ENCODE data around the gene LEFTY1. TPM values are rescaled to one million over a fixed set of nuclear protein-coding genes. Genes with fewer than 3 reads are reported as not detected.

The LEFTY1 gene
- total and polyA plus RNA-seq, 2 of the 13 experiments (the other 11 are each of a cell fraction or from before 2014, with no cell fraction given), result 0.29 to 0.79 TPM

- no peaks in the 10 kb centered on the region for H3K9me3 ChIP-seq (ENCODE audit: low read length)
- H3K36me3 ChIP-seq (replicated peaks in 1 of 2; ENCODE audit: control insufficient read depth in 1 of 2, insufficient read depth in 2 of 2, low read length in 2 of 2), result no peaks in the 10 kb centered on the region
- FAIRE-seq, result no peak
- intact Hi-C loops (cut with micrococcal nuclease; ENCODE audit: unreplicated experiment), result no loop called here
- peaks cover 4 to 12% of the 10 kb centered on the region in 2 experiments; a peak in 4 of 5 replicates for H3K27me3 ChIP-seq (ENCODE audit: control insufficient read depth in 1 of 2, insufficient read depth in 2 of 2, low read length in 2 of 2)
- no peaks in the 10 kb centered on the region for H3K79me2 ChIP-seq (ENCODE audit: insufficient read depth, low read length)
- WGBS (ENCODE audit: low lambda C conversion rate), result 40% methylated on average over 1 of the region's 6 CpGs
- no peak overlapping the region for H3K4me3 ChIP-seq (replicated peaks in 1 of 3; ENCODE audit: insufficient read depth in 1 of 3, low read depth in 2 of 3, low read length in 3 of 3)
- no peaks in the 10 kb centered on the region for H4K20me1 ChIP-seq (ENCODE audit: insufficient read depth, low read length)
- 0 out of 3 replicates have a peak, but pooled peaks have one; percentile 8 for ATAC-seq
- in situ Hi-C loops (cut with HindIII; ENCODE audit: extremely low pct_ligation_motif_present, low pct_unique_long_range_greater_than_20kb), result no loop called here
- TF ChIP-seq ARNT (IDR thresholded peaks at IDR 0.05) (no peak), ZNF652 (CRISPR knock-in tag; IDR thresholded peaks at IDR 0.05; ENCODE audit: borderline replicate concordance, low read depth) (no peak), ZNF768 (CRISPR knock-in tag; IDR thresholded peaks at IDR 0.05) (peak; percentile 91)
- no peak for DNase-seq (ENCODE audit: low spot score)
- H3K4me1 ChIP-seq (ENCODE audit: insufficient read depth, low read length), result peaks cover 25% of the 10 kb centered on the region
- H3K9ac ChIP-seq (ENCODE audit: insufficient read depth, low read depth, low read length), result no peak overlapping the region
- H3K27ac ChIP-seq (ENCODE audit: extremely low read length, insufficient read depth, low read length), result no peak overlapping the region
- ChIA-PET CTCF (ENCODE audit: low intra/inter-chr PET ratio, low total read pairs) (no interaction called here), POLR2A (interaction anchor here (1.4 kb wide), 1 partner anchor 17 kb away, joined by 7 read pairs; the partner anchor contains the start of gene PYCR2)
- no TSS peak for BruUV-seq (replicated peaks)
- H2AFZ ChIP-seq (ENCODE audit: low read length), result no peak overlapping the region
- no peak overlapping the region for H3K4me2 ChIP-seq (ENCODE audit: low read depth, low read length)
Measured at GRCh38 chr1:225906467-225906866, 17.5 kb upstream of the LEFTY1 start.

DNA sequence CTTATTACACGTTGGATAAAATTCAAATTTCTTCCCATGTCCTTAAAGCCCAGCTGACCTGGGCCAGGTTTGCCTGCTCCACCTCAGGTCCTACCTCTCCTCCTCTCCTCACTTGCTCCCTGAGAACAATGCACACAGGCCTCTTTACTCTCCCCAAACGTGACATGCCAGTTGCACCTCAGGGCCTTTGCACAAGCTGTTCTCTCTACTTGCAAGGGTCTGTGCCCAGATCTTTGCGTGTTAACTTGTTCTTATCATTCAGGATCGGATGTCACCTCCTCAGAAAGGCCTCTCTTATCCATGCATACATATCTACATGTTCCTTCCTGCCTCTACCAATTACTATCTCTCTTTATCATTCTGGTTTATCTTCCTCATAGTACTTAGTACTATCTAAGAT is 14.7 kb upstream of the LEFTY1 start:
- POLR2A ChIA-PET, result no interaction called here
- TF ChIP-seq RBAK (CRISPR knock-in tag; IDR thresholded peaks at IDR 0.05) (no peak), ZFP90 (CRISPR knock-in tag; IDR thresholded peaks at IDR 0.05; ENCODE audit: borderline replicate concordance) (no peak), BRCA1 (CRISPR knock-in tag; IDR thresholded peaks at IDR 0.05) (no peak), ZNF18 (CRISPR knock-in tag; IDR thresholded peaks at IDR 0.05; ENCODE audit: insufficient replicate concordance) (no peak), ATF7-NPFF (CRISPR knock-in tag; IDR thresholded peaks at IDR 0.05; ENCODE audit: low read depth) (no peak), NFKBIZ (CRISPR knock-in tag; IDR thresholded peaks at IDR 0.05) (no peak), HDAC1 (CRISPR knock-in tag; IDR thresholded peaks at IDR 0.05) (no peak), ERF (CRISPR knock-in tag; IDR thresholded peaks at IDR 0.05) (no peak), ZNF562 (CRISPR knock-in tag; IDR thresholded peaks at IDR 0.05; ENCODE audit: borderline replicate concordance) (no peak), NFRKB (IDR thresholded peaks at IDR 0.05) (no peak)

More for the DNA sequence above, 14.7 kb upstream of the LEFTY1 start:
- Histone ChIP-seq H4K20me1 (ENCODE audit: insufficient read depth, low read length) (no peaks in the 10 kb centered on the region), H3K4me1 (ENCODE audit: insufficient read depth, low read length) (peaks cover 18% of the 10 kb centered on the region), H3K9me3 (ENCODE audit: low read length) (no peaks in the 10 kb centered on the region), H3K9ac (ENCODE audit: insufficient read depth, low read depth, low read length) (no peak overlapping the region), H3K36me3 (replicated peaks in 1 of 2; ENCODE audit: control insufficient read depth in 1 of 2, insufficient read depth in 2 of 2, low read length in 2 of 2) (no peaks in the 10 kb centered on the region; a peak in 1 of 5 replicates), H3K27me3 (ENCODE audit: control insufficient read depth in 1 of 2, insufficient read depth in 2 of 2, low read length in 2 of 2) (peaks cover 4 to 12% of the 10 kb centered on the region in 2 experiments; a peak in 4 of 5 replicates), H2AFZ (ENCODE audit: low read length) (no peak overlapping the region), H3K27ac (ENCODE audit: extremely low read length, insufficient read depth, low read length) (no peak overlapping the region), H3K4me3 (replicated peaks in 1 of 3; ENCODE audit: insufficient read depth in 1 of 3, low read depth in 2 of 3, low read length in 3 of 3) (no peak overlapping the region), H3K4me2 (ENCODE audit: low read depth, low read length) (no peak overlapping the region), H3K79me2 (ENCODE audit: insufficient read depth, low read length) (no peaks in the 10 kb centered on the region)
- no TSS peak for BruUV-seq (replicated peaks)
- ATAC-seq (no peak), DNase-seq (ENCODE audit: low spot score) (no peak), FAIRE-seq (no peak)
- intact Hi-C loops (cut with micrococcal nuclease; ENCODE audit: unreplicated experiment), result no loop called here
- CTCF ChIA-PET (ENCODE audit: low intra/inter-chr PET ratio, low total read pairs), result no interaction called here
- 42% methylated on average over 4 of the region's 4 CpGs for WGBS (ENCODE audit: low lambda C conversion rate)
- in situ Hi-C loops (cut with HindIII; ENCODE audit: extremely low pct_ligation_motif_present, low pct_unique_long_range_greater_than_20kb), result no loop called here
